ENCODE results near the gene TENM4.

- TF ChIP-seq POLR2AphosphoS5 (IDR thresholded peaks at IDR 0.05; ENCODE audit: low read depth, low read length) (no peak), TAF1 (IDR thresholded peaks at IDR 0.05; ENCODE audit: borderline replicate concordance, insufficient read depth, low read length) (no peak), SIN3A (IDR thresholded peaks at IDR 0.05; ENCODE audit: borderline replicate concordance, insufficient read depth, low read length) (no peak), FOXP2 (optimal IDR thresholded peaks at IDR 0.05; ENCODE audit: borderline replicate concordance, extremely low read depth, extremely low read length, insufficient read depth) (no peak)
- TF ChIP-seq, protein P1, sequence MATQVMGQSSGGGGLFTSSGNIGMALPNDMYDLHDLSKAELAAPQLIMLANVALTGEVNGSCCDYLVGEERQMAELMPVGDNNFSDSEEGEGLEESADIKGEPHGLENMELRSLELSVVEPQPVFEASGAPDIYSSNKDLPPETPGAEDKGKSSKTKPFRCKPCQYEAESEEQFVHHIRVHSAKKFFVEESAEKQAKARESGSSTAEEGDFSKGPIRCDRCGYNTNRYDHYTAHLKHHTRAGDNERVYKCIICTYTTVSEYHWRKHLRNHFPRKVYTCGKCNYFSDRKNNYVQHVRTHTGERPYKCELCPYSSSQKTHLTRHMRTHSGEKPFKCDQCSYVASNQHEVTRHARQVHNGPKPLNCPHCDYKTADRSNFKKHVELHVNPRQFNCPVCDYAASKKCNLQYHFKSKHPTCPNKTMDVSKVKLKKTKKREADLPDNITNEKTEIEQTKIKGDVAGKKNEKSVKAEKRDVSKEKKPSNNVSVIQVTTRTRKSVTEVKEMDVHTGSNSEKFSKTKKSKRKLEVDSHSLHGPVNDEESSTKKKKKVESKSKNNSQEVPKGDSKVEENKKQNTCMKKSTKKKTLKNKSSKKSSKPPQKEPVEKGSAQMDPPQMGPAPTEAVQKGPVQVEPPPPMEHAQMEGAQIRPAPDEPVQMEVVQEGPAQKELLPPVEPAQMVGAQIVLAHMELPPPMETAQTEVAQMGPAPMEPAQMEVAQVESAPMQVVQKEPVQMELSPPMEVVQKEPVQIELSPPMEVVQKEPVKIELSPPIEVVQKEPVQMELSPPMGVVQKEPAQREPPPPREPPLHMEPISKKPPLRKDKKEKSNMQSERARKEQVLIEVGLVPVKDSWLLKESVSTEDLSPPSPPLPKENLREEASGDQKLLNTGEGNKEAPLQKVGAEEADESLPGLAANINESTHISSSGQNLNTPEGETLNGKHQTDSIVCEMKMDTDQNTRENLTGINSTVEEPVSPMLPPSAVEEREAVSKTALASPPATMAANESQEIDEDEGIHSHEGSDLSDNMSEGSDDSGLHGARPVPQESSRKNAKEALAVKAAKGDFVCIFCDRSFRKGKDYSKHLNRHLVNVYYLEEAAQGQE (IDR thresholded peaks at IDR 0.05; ENCODE audit: insufficient read depth in 1 of 2, low read depth in 2 of 2, low read length in 2 of 2): no peak
Observed at GRCh38 chr11:78783301-78783700, 657.5 kb downstream of the TENM4 start.
